GM19193 (cell line): ENCODE data around the gene KCNC4.

Experiments used
- POLR2A ChIP-seq: IDR thresholded peaks from 4 replicates; pipeline ENCODE4 v1.6.1; 2011; ENCODE audit not compliant: insufficient read depth, insufficient read length; ENCODE audit errors: extremely low read depth

Gene KCNC4

DNA sequence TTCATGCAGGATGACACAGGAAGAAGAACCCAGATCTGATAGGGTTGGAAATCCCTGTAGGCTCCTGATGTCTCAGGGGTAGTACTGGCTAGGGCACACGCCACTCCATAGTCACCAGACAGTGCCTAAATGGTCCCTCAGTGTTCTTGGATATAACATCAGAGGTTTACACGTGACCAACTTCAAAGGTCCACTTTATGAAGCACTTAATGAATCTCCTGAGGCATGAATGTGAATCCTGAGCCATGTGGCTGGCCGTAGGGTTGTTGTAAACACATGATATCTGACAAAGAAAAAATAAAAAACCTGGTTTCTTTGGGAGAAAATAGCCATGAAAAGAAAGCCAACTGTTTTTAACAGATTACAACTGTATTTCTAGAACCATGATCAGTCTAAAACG, 32.3 kb upstream of the KCNC4 start:
- TF ChIP-seq POLR2A, result no peak

DNA sequence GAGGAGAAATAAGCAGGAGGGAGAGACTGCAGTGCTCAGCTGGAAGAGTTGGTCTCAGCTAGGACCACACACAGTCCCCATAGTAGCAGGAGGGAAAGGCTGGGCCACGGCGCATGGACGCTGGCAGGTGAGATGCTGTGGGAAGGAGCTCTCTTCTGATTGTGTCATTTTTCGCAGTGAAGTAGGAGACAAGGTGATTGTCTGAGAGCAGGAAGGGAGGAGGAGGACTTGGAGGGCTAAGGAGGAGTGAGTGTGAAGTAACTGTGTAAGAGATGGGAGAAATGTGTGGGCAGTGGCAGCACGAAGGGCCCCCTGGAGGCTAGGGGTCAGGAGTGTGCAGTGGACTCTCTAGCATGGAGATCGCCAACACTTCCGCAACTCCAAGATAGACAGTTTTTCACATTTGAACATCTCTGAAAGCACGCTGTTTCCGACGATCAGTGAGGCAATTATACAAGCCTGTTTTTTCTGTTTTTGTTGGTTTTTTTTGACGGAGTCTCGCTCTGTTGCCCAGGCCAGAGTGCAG, 26.4 kb upstream of the KCNC4 start:
- TF ChIP-seq POLR2A, result no peak

- no peak for TF ChIP-seq POLR2A
Observed at GRCh38 chr1:110184446-110184845, 25.7 kb upstream of the KCNC4 start.

- TF ChIP-seq POLR2A, result no peak
Observed at GRCh38 chr1:110185181-110185580, 24.9 kb upstream of the KCNC4 start.

DNA sequence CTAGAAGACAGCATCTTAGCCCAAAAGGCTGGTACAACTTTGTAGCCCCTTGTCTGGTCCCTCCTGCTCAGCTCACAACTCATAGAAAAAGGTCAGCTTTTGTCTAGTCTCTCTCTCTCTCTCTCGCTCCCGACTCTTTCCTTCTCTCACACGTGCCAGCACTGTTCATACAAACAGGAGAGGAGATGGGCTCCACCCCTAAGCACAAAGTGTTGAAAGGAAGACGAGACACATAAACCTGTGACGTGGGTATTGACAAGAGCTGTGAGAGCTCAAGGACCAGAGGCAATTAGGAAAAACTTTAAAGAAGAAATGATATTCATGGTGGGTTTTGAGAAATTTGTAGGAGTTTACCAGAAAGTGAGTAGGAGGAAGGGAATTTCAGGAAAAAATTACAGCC, 23.6 kb upstream of the KCNC4 start:
- TF ChIP-seq POLR2A, result no peak

DNA sequence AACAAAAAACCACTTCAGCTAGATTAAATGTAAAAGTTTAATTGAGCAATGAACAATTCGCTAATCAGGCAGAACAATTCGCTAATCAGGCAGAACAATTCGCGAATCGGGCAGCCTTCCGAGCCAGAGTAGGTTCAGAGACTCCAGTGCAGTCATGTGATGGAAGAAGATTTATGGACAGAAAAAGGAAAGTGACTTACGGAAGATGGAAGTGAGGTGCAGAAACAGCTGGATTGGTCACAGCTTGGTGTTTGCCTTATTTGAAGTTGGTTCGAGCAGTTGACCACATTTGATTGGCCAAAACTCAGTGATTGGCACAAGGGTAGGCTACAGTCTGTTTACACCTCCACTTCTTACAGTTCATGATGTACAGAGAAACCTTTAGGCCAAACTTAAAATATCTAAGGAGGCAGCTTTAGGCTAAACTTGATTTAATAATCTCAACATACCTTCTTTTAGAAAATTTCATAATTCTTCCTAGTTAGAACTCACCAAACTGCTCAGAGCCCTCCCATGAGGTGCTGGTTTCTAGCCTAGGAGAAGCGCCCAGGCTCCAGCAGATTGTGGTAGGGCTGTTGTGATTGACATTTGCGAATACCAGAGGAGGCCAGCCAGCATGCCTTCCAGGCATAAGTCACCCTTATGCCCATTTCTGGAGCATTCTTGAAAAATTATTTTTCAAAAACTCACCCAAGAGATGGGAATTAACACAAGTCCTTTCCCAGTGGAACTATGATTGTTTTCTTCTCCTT, 22.8 kb upstream of the KCNC4 start:
- TF ChIP-seq POLR2A, result no peak

- TF ChIP-seq POLR2A, result no peak
Observed at GRCh38 chr1:110188035-110188618, 22.0 kb upstream of the KCNC4 start.

DNA sequence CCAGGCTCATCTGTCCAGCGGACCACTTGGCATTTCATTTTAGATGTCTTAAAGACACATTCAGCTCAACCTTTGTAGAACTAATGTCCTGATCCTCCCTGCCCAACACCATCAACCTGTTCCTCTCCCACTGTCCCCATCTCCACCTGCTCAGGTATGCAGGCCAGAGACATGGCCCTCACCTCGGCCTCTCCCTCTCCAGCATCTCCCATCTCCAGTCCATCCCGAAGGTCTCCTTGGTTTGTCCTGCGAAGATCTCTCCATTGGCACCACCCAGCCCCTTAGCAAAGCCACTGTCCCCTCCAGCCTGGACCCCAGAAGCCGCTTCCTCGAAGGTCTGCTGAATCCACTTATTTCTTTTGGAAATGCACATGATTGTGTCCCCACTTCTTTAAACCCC, 20.9 kb upstream of the KCNC4 start:
- TF ChIP-seq POLR2A, result no peak

GRCh38 chr1:110190282-110190929, 19.7 kb upstream of the KCNC4 start:
- no peak for TF ChIP-seq POLR2A

GRCh38 chr1:110192541-110192940, 17.6 kb upstream of the KCNC4 start:
- TF ChIP-seq POLR2A, result no peak

GRCh38 chr1:110195196-110195595, 14.9 kb upstream of the KCNC4 start:
- TF ChIP-seq POLR2A, result no peak

- no peak for TF ChIP-seq POLR2A
Observed at GRCh38 chr1:110196917-110197765, 13.0 kb upstream of the KCNC4 start.

DNA sequence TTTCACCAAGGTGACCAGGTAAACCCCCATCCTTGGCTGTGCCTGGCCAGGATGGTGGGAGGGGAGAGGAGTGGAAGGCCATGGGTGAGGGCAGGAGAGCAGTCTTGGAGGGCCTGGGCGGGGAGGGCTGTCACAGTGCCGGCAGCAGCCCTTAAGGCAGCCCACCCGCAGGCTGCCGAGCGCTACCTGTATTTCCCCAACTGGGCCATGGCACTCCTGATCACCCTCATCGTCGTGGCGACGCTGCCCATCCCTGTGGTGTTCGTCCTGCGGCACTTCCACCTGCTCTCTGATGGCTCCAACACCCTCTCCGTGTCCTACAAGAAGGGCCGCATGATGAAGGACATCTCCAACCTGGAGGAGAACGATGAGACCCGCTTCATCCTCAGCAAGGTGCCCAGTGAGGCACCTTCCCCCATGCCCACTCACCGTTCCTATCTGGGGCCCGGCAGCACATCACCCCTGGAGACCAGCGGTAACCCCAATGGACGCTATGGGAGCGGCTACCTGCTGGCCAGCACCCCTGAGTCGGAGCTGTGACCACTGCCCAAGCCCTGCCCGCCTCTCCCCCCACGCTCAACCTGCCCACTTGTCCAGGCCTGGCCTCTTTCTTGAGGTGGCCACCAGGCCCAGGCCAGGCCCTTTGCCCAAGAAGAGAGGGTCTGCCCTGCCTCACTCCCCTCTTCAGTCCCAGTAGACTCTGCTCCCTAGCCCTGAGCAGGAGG, 12.0 kb upstream of the KCNC4 start:
- no peak for TF ChIP-seq POLR2A

DNA sequence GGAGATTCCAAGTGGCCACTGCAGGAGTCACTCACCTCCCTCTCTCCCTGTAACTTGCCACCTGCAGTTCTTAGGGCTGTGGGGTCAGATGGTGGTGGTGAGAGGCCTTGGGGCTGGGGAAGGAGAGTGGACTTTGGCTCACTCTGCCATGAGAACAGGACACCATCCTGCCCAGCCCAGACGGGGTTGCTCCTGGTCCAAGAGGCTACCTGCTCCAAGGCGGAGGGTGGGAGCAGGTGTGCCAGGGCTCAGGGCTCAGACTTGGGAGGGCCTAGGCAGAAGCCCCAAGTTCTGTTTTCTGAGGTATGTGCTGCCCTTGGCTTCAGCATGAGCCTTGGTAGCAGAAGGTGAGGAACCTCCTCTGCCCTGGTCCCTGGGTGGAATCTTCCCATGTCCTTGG, 11.4 kb upstream of the KCNC4 start:
- no peak for TF ChIP-seq POLR2A

- TF ChIP-seq POLR2A, result no peak
Observed at GRCh38 chr1:110200190-110200589, 9.9 kb upstream of the KCNC4 start.

GRCh38 chr1:110200666-110201065, 9.4 kb upstream of the KCNC4 start:
- no peak for TF ChIP-seq POLR2A
